ENCODE results near the gene SLC47A2. TPM values are rescaled to one million over a fixed set of nuclear protein-coding genes. Genes with fewer than 3 reads are reported as not detected.

SLC47A2 gene
- total and polyA plus RNA-seq, 2 of the 13 experiments (the other 11 are each of a cell fraction or from before 2014, with no cell fraction given), result 0.04 TPM; not detected in 1

- peak; percentile 95 for TF ChIP-seq ZNF746 (CRISPR knock-in tag; IDR thresholded peaks at IDR 0.05)
- peak; percentile 94 for TF ChIP-seq MED8 (CRISPR knock-in tag; IDR thresholded peaks at IDR 0.05; ENCODE audit: insufficient replicate concordance)
- TF ChIP-seq ZNF251 (CRISPR knock-in tag; IDR thresholded peaks at IDR 0.05), result no peak
- peak; percentile 92; the same call in 1 of the 2 replicates for TF ChIP-seq PRMT3 (CRISPR knock-in tag; IDR thresholded peaks at IDR 0.05; ENCODE audit: borderline replicate concordance, low read depth)
- peak; percentile 81; the same call in 1 of the 2 replicates for TF ChIP-seq ZMYM3 (CRISPR knock-in tag; IDR thresholded peaks at IDR 0.05)
- peak; percentile 96 for TF ChIP-seq ZNF501 (CRISPR knock-in tag; IDR thresholded peaks at IDR 0.05)
- TF ChIP-seq ARHGAP35 (CRISPR knock-in tag; IDR thresholded peaks at IDR 0.05; ENCODE audit: borderline replicate concordance), result peak; percentile 80
- peak; percentile 77 for TF ChIP-seq FOXA3 (CRISPR knock-in tag; IDR thresholded peaks at IDR 0.05)
- TF ChIP-seq EEA1 (CRISPR knock-in tag; IDR thresholded peaks at IDR 0.05; ENCODE audit: borderline replicate concordance), result peak; percentile 73; the same call in 1 of the 2 replicates
- peak; percentile 94 for TF ChIP-seq RAD21 (CRISPR knock-in tag; IDR thresholded peaks at IDR 0.05)
- peak; percentile 80; the same call in 1 of the 2 replicates for TF ChIP-seq ZBTB2 (CRISPR knock-in tag; IDR thresholded peaks at IDR 0.05; ENCODE audit: low read depth)
- peak; percentile 95 for TF ChIP-seq ZNF766 (CRISPR knock-in tag; IDR thresholded peaks at IDR 0.05; ENCODE audit: borderline replicate concordance)
- peak; percentile 89 for TF ChIP-seq ZKSCAN8 (CRISPR knock-in tag; IDR thresholded peaks at IDR 0.05; ENCODE audit: borderline replicate concordance)
- TF ChIP-seq MTA1 (CRISPR knock-in tag; IDR thresholded peaks at IDR 0.05; ENCODE audit: borderline replicate concordance), result peak; percentile 98; the same call in 1 of the 2 replicates
- TF ChIP-seq FOSL1 (CRISPR knock-in tag; IDR thresholded peaks at IDR 0.05; ENCODE audit: borderline replicate concordance), result peak; percentile 49; the same call in 1 of the 2 replicates
- TF ChIP-seq SRSF4 (IDR thresholded peaks at IDR 0.05; ENCODE audit: low read depth, low read length, poor library complexity, severe bottlenecking), result no peak
- TF ChIP-seq ZBTB44 (CRISPR knock-in tag; IDR thresholded peaks at IDR 0.05), result 0 out of 2 replicates have a peak, but pooled peaks have one; percentile 59
- peak; percentile 77; the same call in 1 of the 2 replicates for TF ChIP-seq CBX5 (CRISPR knock-in tag; IDR thresholded peaks at IDR 0.05; ENCODE audit: borderline replicate concordance)
- TF ChIP-seq ZNF605 (CRISPR knock-in tag; IDR thresholded peaks at IDR 0.05), result peak; percentile 99
- peak; percentile 94 for TF ChIP-seq ZNF350 (CRISPR knock-in tag; IDR thresholded peaks at IDR 0.05; ENCODE audit: borderline replicate concordance, low read depth)
- TF ChIP-seq ZNF510 (CRISPR knock-in tag; IDR thresholded peaks at IDR 0.05; ENCODE audit: low read depth), result peak; percentile 71; the same call in 1 of the 2 replicates
- TF ChIP-seq RCOR2 (CRISPR knock-in tag; IDR thresholded peaks at IDR 0.05), result peak; percentile 76; the same call in 1 of the 2 replicates
- peak; percentile 96 for TF ChIP-seq ZSCAN20 (CRISPR knock-in tag; IDR thresholded peaks at IDR 0.05; ENCODE audit: borderline replicate concordance)
- peak; percentile 64 for TF ChIP-seq HOMEZ (CRISPR knock-in tag; IDR thresholded peaks at IDR 0.05; ENCODE audit: low read depth)
- TF ChIP-seq ZNF44 (CRISPR knock-in tag; IDR thresholded peaks at IDR 0.05), result no peak
Observed at GRCh38 chr17:19648475-19649273, 67.7 kb downstream of the SLC47A2 start, which contains the start of gene ALDH3A2 (continued).
